HepG2 (cell line): ENCODE results near the gene ST13. TPM values are rescaled to one million over a fixed set of nuclear protein-coding genes. Genes with fewer than 3 reads are reported as not detected.

ENCODE experiments used
- AKAP8 ChIP-seq: sonication (generic); formaldehyde crosslinking; IDR thresholded peaks from 2 replicates; pipeline ENCODE4 v1.5.1; 2020; ENCODE audit warnings: mild to moderate bottlenecking, missing genetic modification reagents
- CREB1 ChIP-seq, 2 experiments: fragments of 450-650 bp in 1 of 2; IDR thresholded peaks; 2 replicates each; pipeline ENCODE4 v1.6.1; 2016 to 2017; ENCODE audit warnings: control low read depth in 1 of 2, mild to moderate bottlenecking in 1 of 2, missing compliant biosample characterization in 1 of 2, missing genetic modification characterization in 1 of 2
- GABPA ChIP-seq, 2 experiments: IDR thresholded peaks; 2 replicates each; pipeline ENCODE4 v1.6.1; 2011 to 2016; ENCODE audit warnings: low read depth in 2 of 2, low read length in 1 of 2, missing biosample characterization in 1 of 2, missing genetic modification characterization in 1 of 2
- KDM3A ChIP-seq: IDR thresholded peaks from 2 replicates; pipeline ENCODE4 v1.6.1; 2018; ENCODE audit warnings: low read depth, missing compliant biosample characterization
- NFE2 ChIP-seq: sonication (generic); formaldehyde crosslinking; IDR thresholded peaks from 2 replicates; pipeline ENCODE4 v1.4.0; 2020; ENCODE audit warnings: missing genetic modification reagents
- NFE2L1 ChIP-seq: sonication (generic); formaldehyde crosslinking; IDR thresholded peaks from 2 replicates; pipeline ENCODE4 v1.4.0; 2020; ENCODE audit warnings: missing genetic modification reagents, mild to moderate bottlenecking, borderline replicate concordance
- POLR2A ChIP-seq, 2 experiments: IDR thresholded peaks; 2 replicates each; pipeline ENCODE4 v1.6.1; 2011; ENCODE audit warnings: low read depth in 2 of 2, low read length in 2 of 2, mild to moderate bottlenecking in 1 of 2, moderate library complexity in 1 of 2; ENCODE audit not compliant: insufficient read depth in 1 of 2
- RARA ChIP-seq: IDR thresholded peaks from 2 replicates; pipeline ENCODE4 v1.6.1; 2016; ENCODE audit warnings: missing genetic modification reagents, missing compliant biosample characterization
- TCF7 ChIP-seq: sonication (generic); IDR thresholded peaks from 2 replicates; pipeline ENCODE4 v1.6.1; 2016; ENCODE audit warnings: antibody characterized with exemption, low read depth
- ZBTB20 ChIP-seq: sonication (generic); formaldehyde crosslinking; IDR thresholded peaks from 2 replicates; pipeline ENCODE4 v1.8.1; 2023; ENCODE audit warnings: missing genetic modification reagents, low read depth, mild to moderate bottlenecking, borderline replicate concordance
- ZNF256 ChIP-seq: sonication (generic); formaldehyde crosslinking; conservative IDR thresholded peaks from 2 replicates; pipeline ENCODE4 v1.4.0; 2020; ENCODE audit warnings: missing genetic modification reagents
- ZNF33B ChIP-seq: sonication (generic); formaldehyde crosslinking; IDR thresholded peaks from 2 replicates; pipeline ENCODE4 v1.5.1; 2020; ENCODE audit warnings: mild to moderate bottlenecking, missing genetic modification reagents
- ZNF569 ChIP-seq: sonication (generic); formaldehyde crosslinking; IDR thresholded peaks from 2 replicates; pipeline ENCODE4 v1.5.0; 2020; ENCODE audit warnings: mild to moderate bottlenecking, missing genetic modification reagents, moderate library complexity, borderline replicate concordance
- polyA plus RNA-seq, 8 experiments: library from polyadenylated mRNA; depleted of rRNA in 3 of 8; stranded (reverse) in 7 of 8; unstranded in 1 of 8; fragments of >200 nt; fragmentation: Illumina TruSeq in 4 of 8; extraction: Trizol in 4 of 8; gene quantifications; 2 replicates each; pipeline versions ENCODE4 v1.2.1 to v1.2.3, GENCODE V29; 2011 to 2016; ENCODE audit warnings: low read depth in 4 of 8, missing spikeins in 1 of 8, mixed read lengths in 1 of 8; ENCODE audit not compliant: insufficient read depth in 1 of 8
- total RNA-seq, 5 experiments: library from RNA; depleted of rRNA; stranded (reverse); fragments of >200 nt; fragmentation: Illumina TruSeq; extraction: Trizol; gene quantifications; 2 replicates each; pipeline ENCODE4 v1.2.3, GENCODE V29; 2016; ENCODE audit warnings: low read depth in 1 of 5
- TF ChIP-seq, protein P1 (sequence below): sonication (generic); formaldehyde crosslinking; IDR thresholded peaks from 2 replicates; pipeline ENCODE4 v1.5.0; 2020; ENCODE audit warnings: missing genetic modification reagents
- TF ChIP-seq, protein P2 (sequence below): sonication (generic); formaldehyde crosslinking; IDR thresholded peaks from 2 replicates; pipeline ENCODE4 v1.4.0; 2020; ENCODE audit warnings: missing genetic modification reagents, borderline replicate concordance
- TF ChIP-seq, protein P3 (sequence below): sonication (generic); formaldehyde crosslinking; IDR thresholded peaks from 2 replicates; pipeline ENCODE4 v1.9.0; 2021; ENCODE audit warnings: missing genetic modification reagents, mild to moderate bottlenecking, borderline replicate concordance
- TF ChIP-seq, protein P4 (sequence below): conservative IDR thresholded peaks from 2 replicates; pipeline ENCODE4 v1.6.1; 2018; ENCODE audit warnings: missing genetic modification reagents
- TF ChIP-seq, protein P5 (sequence below): IDR thresholded peaks from 2 replicates; pipeline ENCODE4 v1.6.1; 2018; ENCODE audit warnings: missing genetic modification reagents
- TF ChIP-seq, protein P6 (sequence below): IDR thresholded peaks from 2 replicates; pipeline ENCODE4 v1.6.1; 2018; ENCODE audit warnings: missing genetic modification reagents, mild to moderate bottlenecking, missing compliant biosample characterization

Gene ST13
- total and polyA plus RNA-seq, 2 of the 13 experiments (the other 11 are each of a cell fraction or from before 2014, with no cell fraction given) = 110 to 274 TPM

DNA sequence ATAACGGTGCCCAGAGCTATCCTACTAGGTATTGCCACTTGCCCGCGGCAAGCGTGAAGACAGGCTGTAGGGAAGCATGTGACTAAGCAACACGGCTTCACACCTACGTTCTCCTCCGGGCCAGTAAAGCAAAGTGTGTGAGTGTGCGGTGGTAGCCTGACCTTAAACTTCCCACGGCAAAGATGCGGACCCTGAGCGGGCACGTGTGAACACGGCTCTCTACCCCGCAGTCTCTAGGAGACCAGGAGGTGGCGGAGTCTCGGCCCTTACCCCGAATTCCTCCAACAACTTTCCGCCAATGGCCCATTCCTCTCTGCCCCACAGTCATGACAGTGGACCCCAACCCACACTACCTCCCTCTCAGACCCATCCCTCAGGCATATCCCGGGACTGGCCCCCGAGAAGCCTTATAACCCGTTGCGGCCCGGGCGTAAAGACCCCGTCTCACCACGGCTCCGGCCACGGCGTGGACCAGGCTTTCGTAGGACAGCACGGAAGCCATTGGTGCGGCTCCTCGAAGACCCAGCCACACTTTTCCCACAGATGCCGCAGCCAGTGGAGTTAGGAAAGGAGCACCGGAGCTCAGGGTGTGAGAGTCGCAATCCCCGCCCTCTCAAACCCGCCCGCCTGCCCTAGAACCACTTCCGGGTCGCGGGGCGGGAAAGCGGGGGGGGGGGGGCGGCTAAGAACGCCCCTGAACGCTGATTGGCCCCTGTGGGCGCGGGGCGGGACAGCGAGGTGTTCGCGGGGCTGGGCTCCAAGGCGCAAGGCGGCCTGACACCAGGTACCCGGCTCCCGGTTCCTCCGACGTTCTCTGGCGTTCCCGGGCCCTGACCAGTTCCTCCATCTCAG is 37.5 kb downstream of the ST13 start, which contains the start of gene SLC25A17 (continued):
- TF ChIP-seq ZBTB20 (CRISPR knock-in tag) (peak; percentile 15; the same call in 1 of the 2 replicates), ZNF33B (CRISPR knock-in tag) (no peak), GABPA (IDR thresholded peaks at IDR 0.05; ENCODE audit: low read depth, low read length) (peak; percentile 75), GABPA (CRISPR knock-in tag; IDR thresholded peaks at IDR 0.05; ENCODE audit: low read depth) (peak; percentile 95), POLR2A (IDR thresholded peaks at IDR 0.05; ENCODE audit: insufficient read depth in 1 of 2, low read depth in 2 of 2, low read length in 2 of 2) (peak; percentile 25 to 76; a peak in 3 of 4 replicates), TCF7 (no peak), RARA (CRISPR knock-in tag) (0 out of 2 replicates have a peak, but pooled peaks have one; percentile 35), NFE2L1 (CRISPR knock-in tag) (no peak), NFE2 (no peak), CREB1 (IDR thresholded peaks at IDR 0.05) (no peak), CREB1 (CRISPR knock-in tag; IDR thresholded peaks at IDR 0.05) (no peak), AKAP8 (CRISPR knock-in tag) (no peak), ZNF256 (CRISPR knock-in tag) (no peak), ZNF569 (CRISPR knock-in tag) (no peak), KDM3A (CRISPR knock-in tag) (no peak; the same call in 1 of the 2 replicates)
- TF ChIP-seq, protein P1, sequence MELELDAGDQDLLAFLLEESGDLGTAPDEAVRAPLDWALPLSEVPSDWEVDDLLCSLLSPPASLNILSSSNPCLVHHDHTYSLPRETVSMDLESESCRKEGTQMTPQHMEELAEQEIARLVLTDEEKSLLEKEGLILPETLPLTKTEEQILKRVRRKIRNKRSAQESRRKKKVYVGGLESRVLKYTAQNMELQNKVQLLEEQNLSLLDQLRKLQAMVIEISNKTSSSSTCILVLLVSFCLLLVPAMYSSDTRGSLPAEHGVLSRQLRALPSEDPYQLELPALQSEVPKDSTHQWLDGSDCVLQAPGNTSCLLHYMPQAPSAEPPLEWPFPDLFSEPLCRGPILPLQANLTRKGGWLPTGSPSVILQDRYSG (CRISPR knock-in tag) = 0 out of 2 replicates have a peak, but pooled peaks have one; percentile 65
- TF ChIP-seq, protein P2, sequence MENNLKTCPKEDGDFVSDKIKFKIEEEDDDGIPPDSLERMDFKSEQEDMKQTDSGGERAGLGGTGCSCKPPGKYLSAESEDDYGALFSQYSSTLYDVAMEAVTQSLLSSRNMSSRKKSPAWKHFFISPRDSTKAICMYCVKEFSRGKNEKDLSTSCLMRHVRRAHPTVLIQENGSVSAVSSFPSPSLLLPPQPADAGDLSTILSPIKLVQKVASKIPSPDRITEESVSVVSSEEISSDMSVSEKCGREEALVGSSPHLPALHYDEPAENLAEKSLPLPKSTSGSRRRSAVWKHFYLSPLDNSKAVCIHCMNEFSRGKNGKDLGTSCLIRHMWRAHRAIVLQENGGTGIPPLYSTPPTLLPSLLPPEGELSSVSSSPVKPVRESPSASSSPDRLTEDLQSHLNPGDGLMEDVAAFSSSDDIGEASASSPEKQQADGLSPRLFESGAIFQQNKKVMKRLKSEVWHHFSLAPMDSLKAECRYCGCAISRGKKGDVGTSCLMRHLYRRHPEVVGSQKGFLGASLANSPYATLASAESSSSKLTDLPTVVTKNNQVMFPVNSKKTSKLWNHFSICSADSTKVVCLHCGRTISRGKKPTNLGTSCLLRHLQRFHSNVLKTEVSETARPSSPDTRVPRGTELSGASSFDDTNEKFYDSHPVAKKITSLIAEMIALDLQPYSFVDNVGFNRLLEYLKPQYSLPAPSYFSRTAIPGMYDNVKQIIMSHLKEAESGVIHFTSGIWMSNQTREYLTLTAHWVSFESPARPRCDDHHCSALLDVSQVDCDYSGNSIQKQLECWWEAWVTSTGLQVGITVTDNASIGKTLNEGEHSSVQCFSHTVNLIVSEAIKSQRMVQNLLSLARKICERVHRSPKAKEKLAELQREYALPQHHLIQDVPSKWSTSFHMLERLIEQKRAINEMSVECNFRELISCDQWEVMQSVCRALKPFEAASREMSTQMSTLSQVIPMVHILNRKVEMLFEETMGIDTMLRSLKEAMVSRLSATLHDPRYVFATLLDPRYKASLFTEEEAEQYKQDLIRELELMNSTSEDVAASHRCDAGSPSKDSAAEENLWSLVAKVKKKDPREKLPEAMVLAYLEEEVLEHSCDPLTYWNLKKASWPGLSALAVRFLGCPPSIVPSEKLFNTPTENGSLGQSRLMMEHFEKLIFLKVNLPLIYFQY (CRISPR knock-in tag) = no peak
- TF ChIP-seq, protein P3, sequence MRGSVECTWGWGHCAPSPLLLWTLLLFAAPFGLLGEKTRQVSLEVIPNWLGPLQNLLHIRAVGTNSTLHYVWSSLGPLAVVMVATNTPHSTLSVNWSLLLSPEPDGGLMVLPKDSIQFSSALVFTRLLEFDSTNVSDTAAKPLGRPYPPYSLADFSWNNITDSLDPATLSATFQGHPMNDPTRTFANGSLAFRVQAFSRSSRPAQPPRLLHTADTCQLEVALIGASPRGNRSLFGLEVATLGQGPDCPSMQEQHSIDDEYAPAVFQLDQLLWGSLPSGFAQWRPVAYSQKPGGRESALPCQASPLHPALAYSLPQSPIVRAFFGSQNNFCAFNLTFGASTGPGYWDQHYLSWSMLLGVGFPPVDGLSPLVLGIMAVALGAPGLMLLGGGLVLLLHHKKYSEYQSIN (CRISPR knock-in tag) = no peak
- TF ChIP-seq, protein P4, sequence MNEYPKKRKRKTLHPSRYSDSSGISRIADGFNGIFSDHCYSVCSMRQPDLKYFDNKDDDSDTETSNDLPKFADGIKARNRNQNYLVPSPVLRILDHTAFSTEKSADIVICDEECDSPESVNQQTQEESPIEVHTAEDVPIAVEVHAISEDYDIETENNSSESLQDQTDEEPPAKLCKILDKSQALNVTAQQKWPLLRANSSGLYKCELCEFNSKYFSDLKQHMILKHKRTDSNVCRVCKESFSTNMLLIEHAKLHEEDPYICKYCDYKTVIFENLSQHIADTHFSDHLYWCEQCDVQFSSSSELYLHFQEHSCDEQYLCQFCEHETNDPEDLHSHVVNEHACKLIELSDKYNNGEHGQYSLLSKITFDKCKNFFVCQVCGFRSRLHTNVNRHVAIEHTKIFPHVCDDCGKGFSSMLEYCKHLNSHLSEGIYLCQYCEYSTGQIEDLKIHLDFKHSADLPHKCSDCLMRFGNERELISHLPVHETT (CRISPR knock-in tag) = no peak
- TF ChIP-seq, protein P5, sequence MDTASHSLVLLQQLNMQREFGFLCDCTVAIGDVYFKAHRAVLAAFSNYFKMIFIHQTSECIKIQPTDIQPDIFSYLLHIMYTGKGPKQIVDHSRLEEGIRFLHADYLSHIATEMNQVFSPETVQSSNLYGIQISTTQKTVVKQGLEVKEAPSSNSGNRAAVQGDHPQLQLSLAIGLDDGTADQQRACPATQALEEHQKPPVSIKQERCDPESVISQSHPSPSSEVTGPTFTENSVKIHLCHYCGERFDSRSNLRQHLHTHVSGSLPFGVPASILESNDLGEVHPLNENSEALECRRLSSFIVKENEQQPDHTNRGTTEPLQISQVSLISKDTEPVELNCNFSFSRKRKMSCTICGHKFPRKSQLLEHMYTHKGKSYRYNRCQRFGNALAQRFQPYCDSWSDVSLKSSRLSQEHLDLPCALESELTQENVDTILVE (CRISPR knock-in tag) = no peak
- TF ChIP-seq, protein P6, sequence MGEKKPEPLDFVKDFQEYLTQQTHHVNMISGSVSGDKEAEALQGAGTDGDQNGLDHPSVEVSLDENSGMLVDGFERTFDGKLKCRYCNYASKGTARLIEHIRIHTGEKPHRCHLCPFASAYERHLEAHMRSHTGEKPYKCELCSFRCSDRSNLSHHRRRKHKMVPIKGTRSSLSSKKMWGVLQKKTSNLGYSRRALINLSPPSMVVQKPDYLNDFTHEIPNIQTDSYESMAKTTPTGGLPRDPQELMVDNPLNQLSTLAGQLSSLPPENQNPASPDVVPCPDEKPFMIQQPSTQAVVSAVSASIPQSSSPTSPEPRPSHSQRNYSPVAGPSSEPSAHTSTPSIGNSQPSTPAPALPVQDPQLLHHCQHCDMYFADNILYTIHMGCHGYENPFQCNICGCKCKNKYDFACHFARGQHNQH (CRISPR knock-in tag) = no peak; the same call in 1 of the 2 replicates
